GM21360 (cell line): ENCODE results near the gene EHD4.

Experiments used
- ATAC-seq: cut with Tn5 transposase; IDR thresholded peaks from one replicate; pipeline ENCODE4 v1.9.1; 2021; ENCODE audit warnings: mild to moderate bottlenecking, moderate library complexity; ENCODE audit not compliant: unreplicated experiment

Gene EHD4

DNA sequence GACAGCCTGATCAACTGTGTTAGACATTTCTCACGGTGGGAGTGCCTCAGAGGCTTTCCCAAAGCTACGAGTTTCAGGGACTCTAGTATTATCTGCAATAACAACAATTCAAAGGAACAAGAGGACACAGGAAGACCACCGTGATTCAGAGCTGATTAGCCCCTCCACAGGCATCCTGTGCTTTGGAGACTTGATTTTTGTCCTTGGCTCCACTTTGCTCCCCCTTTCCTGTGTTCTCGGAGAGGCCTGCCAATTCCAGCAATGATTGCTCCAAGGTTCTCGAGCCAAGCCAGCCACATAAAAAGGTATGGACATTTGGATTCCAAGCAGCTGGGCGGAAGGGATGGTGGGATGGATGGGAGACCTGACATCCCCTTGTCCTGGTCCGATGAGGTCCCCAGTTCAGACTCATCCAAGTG, 14.3 kb downstream of the EHD4 start:
- ATAC-seq, result no peak

DNA sequence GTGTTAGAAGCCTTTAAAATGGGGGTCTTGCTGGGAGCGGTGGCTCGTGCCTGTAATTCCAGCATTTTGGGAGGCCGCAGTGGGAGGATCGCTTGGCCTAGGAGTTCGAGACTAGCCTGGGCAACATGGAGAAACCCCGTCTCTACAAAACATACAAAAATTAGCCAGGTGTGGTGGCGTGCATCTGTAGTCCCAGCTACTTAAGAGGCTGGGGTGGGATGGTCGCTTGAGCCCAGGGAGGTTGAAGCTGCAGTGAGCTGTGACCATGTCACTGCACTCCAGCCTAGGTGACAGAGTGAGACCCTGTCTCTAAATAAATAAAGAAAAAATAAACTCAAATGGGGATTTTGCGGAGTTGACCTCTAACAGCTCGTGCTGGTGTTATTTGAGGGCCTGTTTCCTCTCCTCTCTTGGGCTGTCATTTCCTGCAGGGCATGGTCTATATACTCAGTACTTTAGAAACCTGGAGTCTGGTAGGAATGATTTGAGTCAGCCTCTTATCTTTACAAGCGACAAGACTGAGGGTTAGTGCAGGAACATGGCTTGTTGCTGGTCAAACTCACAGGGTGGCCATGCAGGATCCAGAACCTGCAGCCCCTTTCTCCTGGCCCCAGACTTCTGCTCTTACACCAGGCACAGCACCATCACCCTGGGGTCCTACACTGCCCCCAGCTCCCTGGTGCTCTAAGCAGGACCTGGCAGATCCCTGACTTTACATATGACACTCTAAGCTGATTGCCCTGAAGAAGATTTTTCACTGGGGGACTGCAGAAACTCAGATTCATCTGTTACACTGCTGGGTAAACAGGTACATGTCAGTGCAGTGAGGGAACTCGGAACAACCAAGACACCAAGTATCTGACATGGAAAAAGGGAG, 15.1 kb downstream of the EHD4 start:
- no peak for ATAC-seq

- no peak for ATAC-seq
These were observed 16.4 kb downstream of the EHD4 start for GRCh38 chr15:41955807-41956525.

GRCh38 chr15:41955100-41955499, 17.3 kb downstream of the EHD4 start:
- ATAC-seq, result no peak

- ATAC-seq, result no peak
These were observed 18.3 kb downstream of the EHD4 start for GRCh38 chr15:41954036-41954435.

DNA sequence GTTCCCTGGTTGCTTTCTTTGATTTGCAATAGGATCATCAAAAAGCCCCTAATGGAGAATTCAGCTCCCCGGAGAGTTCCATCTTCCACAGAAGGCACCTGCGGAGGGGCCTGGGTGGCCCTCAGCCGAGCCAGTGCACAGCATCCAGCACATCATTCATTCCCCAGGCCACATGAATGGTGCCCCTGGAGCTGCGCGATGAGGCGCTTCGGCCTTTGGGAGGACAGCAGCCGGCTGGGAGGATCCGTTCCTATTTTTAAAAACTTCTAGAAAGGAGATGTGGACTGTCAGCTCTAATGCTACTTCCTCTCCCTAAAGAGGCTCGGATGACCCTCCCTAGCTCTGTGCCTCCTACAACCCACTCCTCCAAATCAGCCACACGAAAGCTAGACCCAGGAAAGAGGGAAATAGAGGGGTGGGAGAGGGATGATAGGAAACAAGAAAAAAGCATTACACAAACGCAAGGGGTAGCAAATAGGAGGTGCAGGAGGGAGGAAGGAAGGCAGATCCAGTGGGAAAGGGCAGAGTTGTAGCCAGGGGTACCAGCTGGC, 20.3 kb downstream of the EHD4 start:
- no peak for ATAC-seq

DNA sequence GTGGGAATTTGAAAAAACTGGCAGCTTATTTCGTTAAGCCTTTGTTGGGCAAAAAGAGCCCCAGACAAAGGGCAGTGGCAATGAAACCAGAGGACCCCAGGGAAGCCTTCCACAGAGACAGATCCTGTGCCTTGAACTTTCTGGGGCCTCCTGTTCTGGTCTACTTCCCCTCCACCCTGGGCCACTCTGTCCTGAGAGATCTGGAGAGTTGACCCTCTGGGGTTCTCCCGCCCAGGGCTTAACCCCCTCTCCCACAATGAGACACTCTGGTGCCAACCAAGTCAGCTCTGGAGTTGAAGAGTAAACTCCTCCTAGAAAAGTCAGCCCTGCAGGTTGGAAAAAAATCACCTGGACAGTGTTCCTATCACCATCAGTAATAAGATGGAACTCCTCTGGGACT, 20.8 kb downstream of the EHD4 start:
- no peak for ATAC-seq

- ATAC-seq, result no peak
These were observed 21.9 kb downstream of the EHD4 start for GRCh38 chr15:41950489-41950888.

GRCh38 chr15:41950127-41950483, 22.3 kb downstream of the EHD4 start:
- no peak for ATAC-seq

GRCh38 chr15:41949401-41950126, 22.8 kb downstream of the EHD4 start:
- no peak for ATAC-seq

GRCh38 chr15:41948490-41948889, 23.9 kb downstream of the EHD4 start:
- ATAC-seq, result no peak

DNA sequence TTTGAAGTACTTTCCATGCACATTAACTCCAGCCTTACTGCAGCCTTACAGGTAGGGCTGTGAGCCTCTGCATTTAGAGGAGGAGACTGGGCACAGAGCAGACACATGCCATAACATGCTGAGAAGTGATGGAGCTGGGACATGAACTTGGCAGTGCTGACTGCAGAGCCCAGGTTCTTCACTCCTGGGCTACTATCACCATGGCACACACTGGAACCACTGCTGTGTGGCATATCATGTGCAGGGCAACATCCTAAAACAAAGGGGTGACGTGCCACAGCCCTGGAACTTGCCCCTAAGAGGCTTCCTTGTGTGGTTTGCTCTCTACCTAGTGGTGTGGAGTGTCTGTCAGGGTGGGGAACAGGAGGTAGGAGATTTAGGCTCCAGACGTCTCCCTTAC, 25.4 kb downstream of the EHD4 start:
- ATAC-seq, result no peak

GRCh38 chr15:41945731-41946130, 26.6 kb downstream of the EHD4 start:
- no peak for ATAC-seq

- ATAC-seq, result no peak
These were observed 27.1 kb downstream of the EHD4 start for GRCh38 chr15:41945221-41945620.

DNA sequence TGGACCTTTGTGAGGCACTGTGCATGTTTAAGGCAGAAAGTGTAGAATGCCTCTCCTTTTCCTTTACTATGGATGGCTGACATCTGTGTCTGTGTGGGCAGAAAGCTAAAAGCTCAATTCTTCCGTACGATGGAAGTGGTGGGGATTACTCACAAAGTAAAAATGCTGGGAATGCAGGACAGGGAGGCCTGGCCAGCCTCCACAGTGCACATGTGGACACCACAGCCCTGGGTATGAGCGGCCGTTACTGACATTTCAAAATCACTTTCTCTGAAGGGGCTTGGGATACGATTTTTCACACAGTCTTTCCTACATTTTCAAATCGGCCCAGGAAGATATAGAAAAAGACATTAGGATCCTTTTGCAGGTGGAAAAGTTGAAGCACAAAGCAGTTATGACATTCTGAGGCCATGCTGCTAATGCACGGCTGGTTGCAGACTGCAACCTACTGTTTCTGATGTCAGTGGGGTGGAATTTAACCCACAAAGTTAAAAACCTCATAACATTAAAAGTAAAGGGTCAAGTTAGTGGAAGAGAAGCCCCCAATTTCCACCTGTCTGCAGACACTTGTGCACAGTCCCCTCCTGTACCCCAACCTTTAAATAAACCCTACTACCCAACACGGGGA, 27.9 kb downstream of the EHD4 start:
- no peak for ATAC-seq

DNA sequence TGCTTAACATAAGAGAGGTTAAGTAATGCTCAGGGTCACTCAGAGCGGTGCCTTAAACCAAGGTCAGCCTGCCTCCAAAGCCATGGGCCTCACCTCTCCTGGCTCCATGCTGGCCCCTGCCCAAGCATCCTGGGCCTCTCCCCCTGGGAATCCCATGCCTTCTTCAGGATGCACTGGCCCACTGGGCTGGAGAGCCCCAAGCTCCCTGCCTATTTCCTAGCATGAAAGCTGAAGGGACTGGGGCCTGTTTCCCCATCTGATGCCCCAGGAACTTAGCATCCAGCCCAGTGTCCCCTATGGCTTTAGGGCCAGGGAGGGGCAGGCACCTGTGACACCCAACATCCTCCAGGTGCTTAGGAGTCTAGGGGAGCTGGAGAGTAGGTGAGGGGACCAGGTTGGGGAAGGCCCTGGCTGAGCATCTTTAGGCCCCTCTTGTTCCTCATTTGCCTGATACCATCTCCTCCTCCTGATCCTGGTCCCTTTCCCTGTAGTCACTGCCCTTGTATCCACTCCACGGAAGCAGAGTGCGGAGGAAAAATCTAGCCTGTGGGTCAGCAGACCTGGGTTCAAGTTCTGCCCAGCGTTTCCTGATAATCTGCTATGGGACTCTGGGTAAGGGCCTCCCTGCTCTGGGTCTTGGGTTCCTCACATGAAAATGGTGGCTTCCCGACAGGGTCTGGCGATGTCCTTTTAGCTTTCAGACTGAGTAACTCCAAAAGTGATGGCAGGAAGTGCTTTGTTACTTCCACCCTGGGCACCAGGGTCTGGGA, 28.6 kb downstream of the EHD4 start:
- no peak for ATAC-seq

GRCh38 chr15:41942886-41943285, 29.5 kb downstream of the EHD4 start:
- ATAC-seq, result no peak

DNA sequence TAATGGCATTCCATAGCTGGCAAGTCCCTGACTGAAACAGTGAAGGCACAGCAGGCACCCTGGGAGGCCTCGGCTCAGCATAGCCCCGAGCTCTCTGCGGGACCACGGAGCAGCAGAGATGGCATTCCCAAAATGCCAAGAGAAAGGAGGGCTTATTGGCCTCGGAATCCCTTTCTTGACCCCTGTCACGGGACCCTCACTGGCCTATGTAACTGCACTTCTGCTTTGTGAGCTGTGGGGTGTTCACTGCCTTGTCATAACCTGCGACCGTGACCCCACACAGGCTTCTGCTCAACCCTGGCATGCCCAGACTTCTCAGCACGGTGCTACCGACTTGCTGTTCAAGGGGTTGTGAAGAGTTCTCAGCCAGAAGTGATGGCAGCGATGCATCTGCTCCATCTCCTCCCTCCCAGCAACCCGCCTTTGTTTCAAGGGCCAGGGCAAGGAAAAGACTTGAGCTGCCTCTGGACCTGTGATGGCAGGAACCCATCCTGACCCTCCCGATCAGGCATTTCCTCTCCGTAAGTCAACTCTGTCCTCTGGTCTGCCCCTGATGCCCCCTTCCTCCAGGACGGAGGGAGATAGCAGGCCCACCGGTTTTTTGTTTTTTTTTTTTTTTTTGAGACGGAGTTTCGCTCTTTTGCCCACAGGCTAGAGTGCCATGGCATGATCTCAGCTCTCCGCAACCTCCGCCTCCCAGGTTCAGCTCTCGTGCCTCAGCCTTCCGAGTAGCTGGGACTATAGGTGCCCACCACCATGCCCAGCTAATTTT, 30.5 kb downstream of the EHD4 start:
- no peak for ATAC-seq

DNA sequence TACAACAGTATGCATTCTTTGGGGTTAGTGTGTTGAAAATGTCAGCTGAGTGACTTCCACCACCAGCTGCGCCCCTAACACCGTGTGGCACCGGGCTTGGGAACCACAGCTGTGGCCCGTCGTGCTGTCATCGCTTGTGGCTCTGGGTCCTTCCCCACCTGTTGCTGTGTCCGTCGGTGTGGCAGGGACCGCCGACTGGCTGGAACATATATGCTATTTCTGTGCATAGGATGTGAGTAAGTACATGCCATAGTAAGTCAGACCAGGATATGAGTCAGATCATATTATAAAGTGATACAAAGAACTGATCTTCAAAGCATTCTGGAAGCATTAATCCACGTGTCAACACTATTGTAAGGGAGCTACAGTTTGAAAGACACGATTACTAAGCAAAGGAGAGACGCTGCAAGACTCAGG, 31.9 kb downstream of the EHD4 start:
- ATAC-seq, result no peak
